Measurements from ENCODE around the gene TBC1D3B.
"Not testable (repeated sequence)": the region's sequence is repeated elsewhere in the genome, so short reads cannot be mapped to it uniquely, and the experiment has no call there.

The TBC1D3B gene

GRCh38 chr17:36133602-36134236 lies 42.7 kb downstream of the TBC1D3B start:
- no peak for DNase-seq
- intact Hi-C loops (cut with DNase I), result no loop called here

GRCh38 chr17:36132421-36132831 lies 44.0 kb downstream of the TBC1D3B start:
- no peak for DNase-seq
- intact Hi-C loops (cut with DNase I), result no loop called here

DNA sequence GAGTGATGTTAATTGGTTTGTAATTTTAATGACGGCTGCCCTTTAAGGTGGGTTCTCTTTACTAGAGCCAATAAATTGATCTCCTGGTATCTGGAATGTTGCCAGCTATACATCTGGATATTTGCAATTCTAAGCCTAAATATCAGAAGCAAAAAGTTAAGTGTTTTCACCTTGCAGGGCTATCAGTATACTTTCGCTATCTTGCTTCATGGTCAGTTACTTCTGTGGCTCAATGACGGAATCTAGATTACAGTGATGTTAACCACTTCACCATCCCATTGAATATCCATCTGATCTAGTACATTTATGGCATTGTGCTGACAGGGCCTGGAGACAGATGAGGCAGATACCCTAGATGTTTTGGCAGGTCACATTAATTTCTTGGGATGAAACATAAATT lies 44.5 kb downstream of the TBC1D3B start:
- no peak for DNase-seq
- intact Hi-C loops (cut with DNase I), result no loop called here

DNA sequence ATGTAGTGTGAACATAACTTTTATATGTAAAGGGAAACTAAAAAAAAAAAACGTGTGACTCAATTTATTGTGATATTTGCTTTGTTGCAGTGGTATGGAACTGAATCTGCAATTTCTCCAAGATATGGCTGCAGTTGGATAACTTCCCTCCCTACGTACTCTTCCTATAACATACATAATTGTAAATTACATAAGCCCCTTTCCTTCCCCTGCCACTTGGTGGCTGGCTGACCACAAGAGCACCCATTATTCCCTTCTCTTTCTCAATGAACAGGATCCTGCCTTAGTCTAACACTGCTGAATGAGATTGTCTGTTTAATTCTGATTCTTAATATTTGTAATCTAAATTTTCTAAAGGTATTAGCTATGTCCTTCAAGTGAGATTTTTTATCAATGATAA lies 45.0 kb downstream of the TBC1D3B start:
- intact Hi-C loops (cut with DNase I), result no loop called here

GRCh38 chr17:36130346-36130745 lies 46.1 kb downstream of the TBC1D3B start:
- intact Hi-C loops (cut with DNase I), result no loop called here
- no peak for DNase-seq

More for the DNA sequence above, 45.0 kb downstream of the TBC1D3B start:
- no peak for DNase-seq

GRCh38 chr17:36129616-36130015 lies 46.8 kb downstream of the TBC1D3B start:
- no peak for DNase-seq
- intact Hi-C loops (cut with DNase I), result no loop called here

DNA sequence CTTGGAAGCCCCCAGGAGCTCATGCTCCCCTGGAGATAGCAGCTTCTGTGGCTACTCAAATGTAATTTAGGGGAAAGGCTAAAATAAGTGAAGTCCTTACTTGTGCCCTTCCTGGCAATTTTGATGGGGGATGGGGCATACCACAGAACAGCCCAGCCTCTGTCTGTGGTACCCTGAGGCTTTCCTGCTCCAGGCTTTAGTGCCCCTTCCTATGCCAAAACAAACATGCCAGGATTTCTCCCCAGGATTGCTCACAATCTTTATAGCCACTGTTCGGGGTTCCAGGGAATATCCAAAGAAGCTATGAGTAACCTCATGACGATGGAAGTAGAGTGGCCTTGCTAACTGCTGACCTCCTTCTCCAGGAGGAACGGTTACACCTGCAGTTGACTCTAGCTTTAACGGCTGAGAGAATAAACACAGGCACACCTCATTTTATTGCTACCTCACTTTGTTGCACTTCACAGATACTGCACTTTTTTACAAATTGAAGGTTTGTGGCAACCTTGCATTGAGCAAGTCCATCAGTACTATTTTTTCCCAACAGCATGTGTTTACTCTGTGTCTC lies 47.9 kb downstream of the TBC1D3B start:
- no peak for DNase-seq
- intact Hi-C loops (cut with DNase I), result no loop called here

GRCh38 chr17:36127911-36128310 lies 48.5 kb downstream of the TBC1D3B start:
- no peak for DNase-seq
- intact Hi-C loops (cut with DNase I), result no loop called here

- intact Hi-C loops (cut with DNase I), result no loop called here
- no peak for DNase-seq
Observed at GRCh38 chr17:36127199-36127893, 49.1 kb downstream of the TBC1D3B start.

GRCh38 chr17:36124879-36125824 lies 51.3 kb downstream of the TBC1D3B start:
- DNase-seq, result no peak
- intact Hi-C loops (cut with DNase I), result no loop called here

- intact Hi-C loops (cut with DNase I), result no loop called here
- no peak for DNase-seq
Observed at GRCh38 chr17:36123431-36123830, 53.0 kb downstream of the TBC1D3B start.

- DNase-seq; intact Hi-C loops (cut with DNase I): not testable (repeated sequence)
Observed at GRCh38 chr17:36121099-36121498, 55.3 kb downstream of the TBC1D3B start.

- intact Hi-C loops (cut with DNase I), result no loop called here
- no peak for DNase-seq
Observed at GRCh38 chr17:36120221-36120620, 56.2 kb downstream of the TBC1D3B start.

DNA sequence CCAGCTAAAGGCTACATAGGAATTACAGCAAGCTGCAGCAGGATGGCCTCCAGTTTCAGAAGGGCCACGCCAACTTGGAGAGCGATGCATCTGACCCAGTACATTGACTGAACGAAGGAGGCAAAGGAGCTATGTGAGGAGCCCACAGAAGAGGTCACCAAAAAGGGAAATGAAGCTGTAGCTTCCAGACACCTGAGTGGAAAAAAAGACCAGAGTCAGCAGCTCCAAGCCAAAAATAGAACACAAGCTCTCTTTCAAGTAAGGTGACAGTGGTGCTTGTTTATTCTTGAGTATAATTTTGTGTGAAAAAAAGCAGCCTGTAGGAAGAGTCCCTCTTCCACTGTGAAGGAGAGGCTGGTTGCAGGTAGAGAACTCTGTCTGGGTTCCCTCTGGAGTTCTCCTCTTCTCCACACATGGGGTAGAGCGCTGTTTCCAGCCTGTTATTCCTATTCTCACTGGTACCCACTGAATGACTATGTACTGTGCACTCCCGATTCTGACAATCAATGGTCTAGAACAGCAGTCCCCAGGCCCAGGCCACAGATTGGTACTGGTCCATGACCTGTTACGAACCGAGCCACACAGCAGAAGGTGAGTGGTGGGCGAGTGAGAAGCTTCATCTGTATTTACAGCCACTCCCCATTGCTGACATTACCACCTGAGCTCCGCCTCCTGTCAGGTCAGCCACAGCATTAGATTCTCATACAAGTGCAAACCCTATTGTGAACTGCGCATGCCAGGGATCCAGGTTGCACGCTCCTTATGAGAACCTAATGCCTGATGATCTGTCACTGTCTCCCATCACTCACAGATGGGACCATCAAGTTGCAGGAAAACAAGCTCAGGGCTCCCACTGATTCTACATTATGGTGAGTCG lies 57.7 kb downstream of the TBC1D3B start:
- intact Hi-C loops (cut with DNase I), result no loop called here
- DNase-seq, result no peak

DNA sequence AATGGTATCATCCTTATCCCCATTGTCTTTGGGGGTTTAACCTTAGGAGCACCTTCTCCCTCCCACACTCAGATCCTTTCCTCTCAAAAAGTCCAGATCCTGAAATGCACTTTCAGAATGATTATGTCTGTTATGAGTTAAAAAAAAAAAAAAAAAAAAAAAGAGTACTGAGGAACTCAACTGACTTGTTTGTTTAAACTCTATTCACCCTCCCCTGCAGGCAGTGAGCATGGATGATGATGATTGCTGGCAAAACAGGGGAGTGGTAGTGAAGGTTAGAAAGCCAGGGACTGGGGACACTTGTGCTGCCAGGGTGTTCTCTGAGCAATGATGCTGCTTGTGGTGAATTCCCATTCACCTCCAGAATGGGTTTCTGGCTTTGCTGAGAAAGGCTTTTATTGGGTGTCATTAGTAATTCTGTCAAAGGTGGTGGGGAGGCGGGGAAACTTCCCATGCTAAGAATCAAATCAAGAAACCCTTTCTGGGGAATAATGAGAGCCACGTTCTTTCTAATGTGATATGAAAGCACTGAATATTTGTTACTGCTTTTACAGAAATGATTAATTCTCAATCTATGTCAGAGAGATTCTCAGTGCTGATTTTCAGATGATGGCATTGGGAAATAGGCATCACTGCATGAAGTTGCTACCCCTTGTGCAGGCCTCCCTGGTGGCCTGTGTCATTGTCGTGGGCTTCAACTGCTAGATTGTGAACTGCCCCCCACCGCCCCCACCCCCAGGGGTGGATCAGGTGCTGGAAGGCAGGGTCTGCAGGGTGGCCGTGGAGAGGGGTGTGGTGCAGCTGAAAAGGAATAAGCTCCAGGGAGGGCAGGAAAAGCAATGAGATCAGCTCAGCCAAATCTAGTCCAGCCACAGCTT lies 58.7 kb downstream of the TBC1D3B start:
- no peak for DNase-seq
- intact Hi-C loops (cut with DNase I), result no loop called here
